HG02938 (cell line): ENCODE data around the gene FGF11.

ENCODE experiments used
- ATAC-seq: cut with Tn5 transposase; IDR thresholded peaks from one replicate; pipeline ENCODE4 v1.9.1; 2021; ENCODE audit warnings: mild to moderate bottlenecking, moderate library complexity; ENCODE audit not compliant: unreplicated experiment

Gene FGF11

DNA sequence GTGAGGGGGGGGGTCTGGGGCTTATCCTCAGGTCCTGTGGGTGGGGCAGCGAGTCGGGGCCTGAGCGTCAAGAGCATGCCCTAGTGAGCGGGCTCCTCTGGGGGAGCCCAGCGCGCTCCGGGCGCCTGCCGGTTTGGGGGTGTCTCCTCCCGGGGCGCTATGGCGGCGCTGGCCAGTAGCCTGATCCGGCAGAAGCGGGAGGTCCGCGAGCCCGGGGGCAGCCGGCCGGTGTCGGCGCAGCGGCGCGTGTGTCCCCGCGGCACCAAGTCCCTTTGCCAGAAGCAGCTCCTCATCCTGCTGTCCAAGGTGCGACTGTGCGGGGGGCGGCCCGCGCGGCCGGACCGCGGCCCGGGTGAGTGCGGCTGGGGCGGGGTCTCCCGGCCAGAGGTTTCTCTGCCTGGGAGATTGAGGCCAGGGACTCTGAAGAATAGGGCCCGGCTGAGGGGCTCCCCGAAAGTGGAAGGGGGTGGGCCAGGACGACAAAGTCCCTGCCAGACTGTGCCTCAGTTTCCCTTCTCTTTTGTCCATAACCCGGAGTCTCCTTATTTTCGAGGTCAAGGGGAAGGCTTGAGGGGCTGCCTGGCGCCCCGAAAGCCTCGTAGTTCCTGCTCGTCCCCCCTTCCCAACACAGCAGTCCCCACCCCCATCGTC is at the start of gene FGF11:
Gene FGF11, plus strand, starts transcription at position 51 of the 651 bp plus-strand sequence. Its CDS starts 109 bp downstream, at position 160.
- no peak for ATAC-seq

DNA sequence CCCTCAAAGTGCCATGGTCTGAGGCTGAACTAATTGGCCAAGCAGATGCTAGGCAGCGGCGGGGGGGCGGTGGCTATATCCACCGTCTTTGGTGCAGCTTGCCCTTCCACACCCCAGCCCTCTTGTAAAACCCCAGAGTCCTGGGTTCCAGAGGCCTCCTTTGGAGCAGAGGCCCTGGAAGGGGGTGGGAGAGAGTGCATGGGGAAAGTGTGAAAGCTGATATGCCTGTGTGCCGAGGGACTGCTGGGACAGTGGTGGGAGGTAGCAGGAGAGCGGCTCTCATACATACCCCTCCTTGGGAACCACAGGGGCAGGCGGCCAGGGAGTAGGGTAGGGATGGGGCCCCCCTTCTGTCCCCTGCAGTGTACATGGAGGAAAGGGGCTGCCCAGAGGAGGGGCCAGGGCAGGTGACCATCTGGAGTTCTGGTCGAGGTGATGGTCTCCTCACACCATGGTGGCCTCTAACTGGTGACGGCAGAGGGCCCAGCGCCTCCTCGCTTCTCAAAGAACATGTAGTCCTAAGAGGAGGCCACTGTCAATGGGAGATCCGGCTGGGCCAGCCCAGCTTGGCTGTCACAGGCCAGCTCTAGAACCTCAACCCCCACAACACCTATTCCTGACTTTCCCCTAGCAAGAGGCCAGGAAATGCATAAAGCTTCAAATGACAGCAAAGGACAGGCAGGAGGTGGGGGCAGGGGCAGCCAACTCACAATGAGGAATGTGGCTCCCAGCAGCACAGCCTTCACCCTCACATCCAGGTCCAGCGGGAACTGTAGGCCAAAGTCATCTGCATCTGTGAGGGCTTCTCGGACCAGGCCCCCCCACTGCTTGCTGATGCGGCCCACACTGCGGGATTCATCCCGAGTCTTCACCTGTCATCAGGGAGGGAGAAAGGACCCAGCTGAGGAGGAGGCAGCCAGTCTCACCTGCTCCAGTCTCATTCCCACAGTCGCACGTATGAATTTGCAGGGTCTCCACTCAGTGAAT is 49.1 kb upstream of the FGF11 start:
- no peak for ATAC-seq

DNA sequence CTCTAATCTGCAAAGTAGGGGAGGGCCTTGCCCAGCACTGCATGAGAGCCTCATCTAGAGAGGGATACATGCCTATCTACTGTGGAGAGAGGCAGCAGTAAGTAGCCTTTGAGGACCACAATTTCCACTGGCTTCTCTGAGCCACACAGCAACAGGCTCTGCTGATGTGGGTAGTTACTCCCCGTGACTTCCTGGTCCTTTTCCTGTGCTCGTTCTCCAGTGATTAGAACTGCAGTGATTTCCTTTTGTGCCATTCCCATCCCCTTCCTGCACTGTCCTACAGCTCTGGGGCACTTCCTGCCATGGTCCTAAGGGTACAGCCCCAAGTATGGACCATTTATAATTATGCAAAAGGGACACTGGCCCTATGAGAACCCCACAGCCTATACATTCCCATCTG is 48.0 kb upstream of the FGF11 start:
- ATAC-seq, result no peak

DNA sequence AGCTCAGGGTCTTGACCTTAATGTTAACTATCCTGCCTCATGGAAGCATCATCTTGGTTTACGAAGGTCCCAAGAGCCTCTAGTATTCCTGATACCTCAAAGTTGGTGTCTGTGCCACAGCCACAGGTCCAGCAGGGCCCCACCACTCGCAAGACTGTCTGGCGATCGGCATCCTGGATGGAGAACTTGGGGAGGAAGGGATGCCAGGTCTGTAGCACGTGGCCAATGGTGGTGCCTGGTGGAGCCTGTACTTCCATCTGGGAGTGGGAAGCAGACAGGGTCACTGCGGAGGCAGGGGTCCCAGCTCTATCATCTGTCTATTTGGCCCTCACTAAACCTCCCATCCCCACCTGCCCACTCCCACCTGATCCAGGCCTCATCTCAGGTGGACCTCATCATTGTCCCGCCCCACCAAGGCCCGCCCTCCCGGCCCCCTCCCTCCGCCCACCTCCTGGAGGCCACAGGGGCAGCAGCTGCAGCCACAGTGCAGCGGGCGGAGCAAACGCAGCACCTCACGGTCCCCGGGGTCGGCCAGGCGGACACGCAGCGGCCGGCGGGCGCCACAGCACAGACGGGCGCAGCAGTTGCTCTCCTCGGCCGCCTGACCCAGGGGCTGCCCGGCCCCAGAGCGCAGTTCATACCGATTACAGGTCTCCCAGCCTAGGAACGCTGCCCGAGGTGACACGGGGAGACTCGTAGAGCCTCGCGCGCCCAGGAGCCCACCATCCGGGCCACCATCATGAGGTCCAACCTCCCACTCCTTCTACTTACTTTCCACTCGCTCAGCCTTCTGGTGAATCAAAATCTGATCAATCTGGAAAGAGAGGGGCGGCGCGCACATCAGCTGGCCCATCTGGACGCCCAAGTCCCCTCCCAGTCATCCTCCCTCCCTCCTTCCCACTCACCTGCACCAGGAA is 46.4 kb upstream of the FGF11 start:
- ATAC-seq, result no peak

- peak; percentile 34 for ATAC-seq
Measured at GRCh38 chr17:7393613-7394451, 45.5 kb upstream of the FGF11 start.

DNA sequence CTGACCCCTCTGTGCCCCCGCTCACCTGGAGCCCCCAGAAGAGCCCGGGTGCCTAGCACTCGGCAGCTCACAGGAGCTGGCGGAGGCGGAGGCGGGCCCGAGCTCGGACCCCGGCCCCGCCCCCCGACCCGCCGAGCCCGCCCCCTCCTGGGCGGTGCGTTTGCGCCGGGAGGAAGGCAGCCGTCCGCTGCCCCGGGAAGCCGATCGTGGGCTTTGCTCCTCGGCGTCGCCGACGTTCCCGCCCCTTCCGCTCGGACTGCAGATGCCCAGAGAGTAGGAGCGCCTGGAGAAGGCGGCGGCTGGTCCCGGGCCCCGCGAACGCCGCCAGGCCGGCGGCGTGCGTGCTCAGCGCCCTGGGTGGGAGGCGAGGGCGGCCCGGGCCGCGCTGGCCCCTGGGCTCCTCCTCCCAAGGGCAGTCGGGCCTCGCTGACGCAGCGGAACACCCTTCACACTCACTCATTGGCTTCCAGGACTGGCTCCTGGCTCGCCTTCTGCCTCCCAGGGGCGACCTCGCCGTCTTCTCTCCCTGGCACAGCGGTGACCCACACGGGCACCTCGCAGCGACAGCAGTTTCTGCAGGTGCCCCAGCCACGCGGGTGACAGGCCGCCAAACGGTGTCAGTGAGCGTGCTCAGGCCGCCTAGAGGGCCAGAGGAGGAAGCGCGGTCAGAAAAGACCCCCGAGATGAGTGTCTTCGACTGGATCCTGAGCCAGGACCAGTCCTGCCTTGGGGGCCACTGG is 44.7 kb upstream of the FGF11 start, which contains the start of gene PLSCR3:
Gene PLSCR3, minus strand, starts transcription at position 74 of the 740 bp plus-strand sequence. CDS start 415 bp downstream, outside the sequence.
- peak; percentile 63 for ATAC-seq

DNA sequence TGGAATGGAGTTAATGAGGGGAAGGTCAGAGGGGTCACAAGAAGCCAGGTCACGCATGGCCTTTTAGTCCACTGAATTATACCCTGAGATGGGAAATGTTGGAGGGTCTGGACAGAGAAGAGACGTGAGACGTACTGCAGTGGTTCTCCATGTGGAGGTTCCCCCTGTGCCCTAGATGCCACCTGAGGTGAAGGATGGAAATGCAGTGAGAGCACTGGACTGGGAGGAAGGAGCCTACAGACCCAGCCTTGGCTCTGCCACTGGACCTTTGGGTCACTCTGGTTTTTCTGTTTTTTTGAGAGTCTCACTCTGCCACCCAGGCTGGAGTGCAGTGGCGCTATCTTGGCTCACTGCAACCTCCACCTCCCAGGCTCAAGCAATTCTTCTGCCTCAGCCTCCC is 43.2 kb upstream of the FGF11 start:
- ATAC-seq, result no peak

DNA sequence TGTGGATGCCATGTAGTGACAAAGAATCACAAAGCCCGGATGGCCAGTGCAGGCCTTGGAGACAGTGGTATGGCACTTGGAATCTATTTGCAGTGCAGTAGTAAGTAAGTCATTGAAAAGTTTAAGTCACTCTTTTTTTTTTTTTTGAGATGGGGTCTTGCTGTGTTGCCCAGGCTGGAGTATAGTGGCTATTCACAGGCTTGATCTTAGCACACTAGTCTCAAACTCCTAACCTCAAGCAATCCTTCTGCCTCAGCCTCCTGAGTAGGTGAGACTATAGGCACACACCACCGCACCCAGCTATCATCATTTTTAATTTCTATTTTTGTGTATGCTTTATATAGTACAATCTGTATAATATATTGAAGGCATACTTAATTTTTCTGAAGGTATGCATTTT is 40.7 kb upstream of the FGF11 start:
- no peak for ATAC-seq

DNA sequence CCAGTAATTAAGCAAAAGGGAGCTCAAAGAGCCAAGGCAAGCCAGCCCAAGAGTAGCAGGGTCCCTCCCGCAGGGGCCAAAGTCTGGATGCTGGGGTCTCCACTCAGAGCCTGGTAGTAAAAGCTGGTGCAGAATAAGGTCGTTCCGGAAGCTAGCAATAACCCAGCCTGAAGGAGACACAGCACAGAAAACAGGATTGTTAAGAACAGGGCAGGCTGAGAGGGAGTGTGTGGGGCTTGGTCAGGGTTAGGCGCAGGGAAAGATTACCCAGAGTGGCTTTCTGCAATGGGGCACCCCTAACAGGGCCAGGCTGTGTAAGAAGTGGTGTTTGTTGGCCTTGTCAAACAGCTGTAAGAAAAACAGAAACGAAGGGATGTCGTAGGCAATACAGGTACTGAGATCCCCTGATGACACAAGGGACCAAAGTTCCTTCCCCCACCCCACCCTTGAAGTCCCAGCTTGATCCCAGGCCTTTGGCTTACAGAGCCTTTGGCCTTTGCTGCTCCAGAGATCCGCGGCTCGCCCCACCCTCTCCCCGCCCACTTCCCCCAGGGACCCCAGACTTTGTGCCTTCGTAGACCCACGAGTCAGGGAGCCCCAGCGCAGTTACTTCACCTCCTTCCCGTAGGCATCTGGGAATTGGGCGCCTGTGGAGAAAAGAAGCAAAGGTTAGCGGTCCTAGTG is 36.1 kb upstream of the FGF11 start:
- no peak for ATAC-seq

GRCh38 chr17:7403727-7403976 is 35.7 kb upstream of the FGF11 start:
- no peak for ATAC-seq

DNA sequence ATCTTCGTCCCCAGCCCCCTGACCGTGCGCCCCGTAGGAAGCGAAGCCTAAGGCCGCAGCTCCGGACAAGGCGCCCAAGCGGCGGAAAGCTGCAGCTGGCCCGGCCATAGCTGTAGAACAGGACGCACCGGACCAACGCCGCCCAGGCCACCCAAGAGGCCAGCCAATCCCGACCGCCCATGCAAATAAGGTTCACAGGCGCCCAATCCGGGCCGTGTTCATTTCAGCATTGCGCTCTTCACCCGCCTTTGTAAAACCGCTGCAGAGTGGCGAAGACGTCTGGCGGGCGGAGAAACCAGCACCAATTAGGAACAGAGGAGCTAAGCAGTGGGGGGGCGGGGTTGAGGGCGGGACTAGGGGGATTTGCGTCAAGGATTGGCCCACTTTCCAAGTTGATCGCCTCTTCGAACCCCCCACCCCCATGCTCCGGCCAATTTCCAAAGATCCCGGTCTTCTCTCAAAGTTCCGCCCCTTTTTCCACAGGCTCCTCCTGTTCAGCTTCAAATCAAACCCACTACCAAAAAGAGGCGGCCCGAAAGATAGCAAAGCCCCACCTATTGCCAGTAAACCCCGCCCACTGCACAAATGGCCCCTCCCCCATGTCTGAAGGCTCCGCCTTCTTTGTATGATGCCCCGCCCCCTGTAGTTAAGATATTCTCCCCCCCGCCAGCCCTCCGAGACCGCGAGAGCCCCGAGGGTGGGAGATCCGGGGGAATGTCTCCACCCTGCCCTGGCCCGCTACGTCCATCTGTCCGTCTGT is 35.2 kb upstream of the FGF11 start, which contains the start of gene TMEM256:
Gene TMEM256, minus strand, starts transcription at position 121 of the 760 bp plus-strand sequence. Its CDS starts 13 bp downstream, at position 108.
- ATAC-seq, result peak; percentile 93

DNA sequence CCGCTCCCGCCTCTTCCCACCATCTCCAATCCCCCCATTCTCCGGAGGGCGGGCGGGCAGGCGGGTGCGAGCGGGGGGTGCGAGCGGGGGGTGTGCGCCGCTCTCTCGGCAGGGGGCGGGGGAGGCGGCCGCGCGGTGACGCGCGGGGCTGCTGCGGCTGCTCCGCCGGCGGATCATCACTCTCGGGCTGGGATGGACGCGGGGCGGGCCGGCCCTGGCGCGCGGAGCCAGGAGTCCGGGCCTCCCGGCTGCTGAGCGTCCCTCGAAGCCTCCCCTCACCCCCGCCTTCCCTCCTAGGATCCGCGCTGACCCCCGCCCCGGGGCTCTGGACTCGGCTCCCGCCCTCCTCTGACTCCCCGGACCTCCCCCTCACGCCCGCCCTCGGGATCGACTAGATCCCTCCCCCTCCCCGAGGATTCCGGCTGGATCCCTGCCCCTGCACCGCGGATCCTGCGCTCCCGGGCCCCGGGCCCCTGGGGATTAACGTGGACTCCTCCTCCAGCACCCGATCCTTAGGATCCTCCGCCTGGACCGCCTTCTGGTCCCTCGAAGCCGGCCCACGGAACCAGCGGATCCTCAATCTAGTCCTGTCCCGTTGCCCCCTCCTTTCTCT is 34.5 kb upstream of the FGF11 start:
- ATAC-seq, result no peak

DNA sequence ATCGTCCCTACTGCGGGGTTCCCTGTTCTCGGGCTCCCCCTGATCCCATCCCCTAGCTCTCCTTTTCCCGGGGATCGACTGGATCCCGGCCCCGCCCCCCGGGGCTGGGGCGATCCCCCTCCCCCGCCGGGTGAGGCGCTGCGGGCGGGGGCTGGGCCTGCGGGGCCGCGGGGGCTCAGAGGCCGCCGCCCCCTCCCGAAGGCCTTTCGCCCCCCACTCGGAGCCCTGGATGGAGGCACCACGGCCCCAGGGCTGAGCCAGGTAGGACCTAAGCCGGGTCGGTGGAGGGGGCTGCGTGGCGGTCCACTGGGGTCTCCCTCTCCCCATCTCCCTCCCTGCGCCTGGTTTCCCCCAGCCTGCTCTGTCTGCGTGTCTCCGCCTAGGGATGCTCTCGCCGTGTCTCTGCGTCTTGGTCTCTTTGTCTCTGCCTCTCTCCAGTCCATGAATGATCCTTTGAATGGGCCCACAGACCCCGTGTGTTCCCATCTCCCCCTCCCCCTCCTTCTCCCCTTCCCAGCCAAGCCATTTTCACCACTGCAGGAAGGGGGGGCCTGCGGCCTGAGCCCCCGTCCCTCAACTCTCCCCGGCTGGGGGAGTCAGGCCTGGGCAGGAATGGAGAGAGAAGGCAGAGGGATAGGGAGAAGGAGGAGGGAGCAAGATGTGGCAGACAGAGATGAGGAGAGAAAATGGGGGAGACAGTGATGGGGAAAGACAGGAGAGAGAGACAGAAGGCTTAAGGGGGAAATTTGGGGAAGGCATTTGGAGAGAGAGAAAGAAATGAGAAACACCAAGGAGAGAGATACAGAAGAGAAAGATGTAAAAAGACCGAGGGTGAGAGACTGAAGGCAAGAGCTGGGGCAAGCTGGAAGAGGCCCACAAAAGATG is 33.7 kb upstream of the FGF11 start:
- no peak for ATAC-seq

- ATAC-seq, result no peak
Measured at GRCh38 chr17:7406235-7406825, 33.0 kb upstream of the FGF11 start.

GRCh38 chr17:7407082-7407481 is 32.2 kb upstream of the FGF11 start:
- no peak for ATAC-seq

DNA sequence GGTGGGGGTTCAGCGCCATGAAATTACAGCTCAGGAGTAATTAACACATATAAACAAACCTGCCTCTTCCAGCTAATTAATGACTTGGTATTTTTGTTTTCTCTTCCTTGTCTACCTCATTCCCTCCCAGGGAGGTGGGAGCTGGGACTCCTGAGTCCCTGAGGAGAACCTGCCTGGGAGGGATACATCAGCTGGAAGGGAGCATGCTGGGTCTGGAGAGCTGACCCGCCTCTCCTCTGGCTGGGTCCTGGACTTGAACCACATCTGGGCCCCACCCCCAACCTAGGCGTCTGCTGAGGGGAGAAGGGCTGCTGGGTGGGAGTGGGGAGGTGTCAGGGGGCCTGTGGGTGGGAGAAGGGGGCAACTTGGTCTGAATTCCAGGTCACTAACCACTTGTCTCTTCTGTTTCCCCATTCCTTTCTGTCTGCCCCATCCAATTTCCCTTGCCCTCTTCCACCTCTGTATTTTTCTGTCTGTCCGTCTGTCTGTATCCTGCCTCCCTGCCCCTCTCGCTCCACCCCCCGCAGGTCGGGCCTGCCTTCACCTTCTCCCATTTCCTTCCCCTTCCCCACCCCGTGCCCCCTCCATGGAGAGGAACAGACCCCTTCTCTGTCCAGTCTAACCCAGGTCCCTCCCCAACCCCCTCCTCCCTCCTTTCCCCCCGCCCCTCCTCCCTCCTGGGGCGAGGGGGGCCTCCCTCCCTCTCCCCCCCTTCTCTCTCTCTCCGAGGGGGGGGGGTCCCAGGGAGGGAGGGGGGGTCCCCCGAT is 31.6 kb upstream of the FGF11 start, which contains the start of gene NLGN2:
Gene NLGN2, plus strand, starts transcription at position 361 of the 767 bp plus-strand sequence. CDS start 411 bp downstream, outside the sequence.
- ATAC-seq, result no peak
